ENCODE results near the gene NEIL1.
"Not testable (repeated sequence)": the region's sequence is repeated elsewhere in the genome, so short reads cannot be mapped to it uniquely, and the experiment has no call there.

The NEIL1 gene

GRCh38 chr15:75346796-75347221, at the start of gene NEIL1:
TSS of gene NEIL1 (plus strand) at chr15:75347039. CDS start at chr15:75348906, 1,867 bp downstream.
- no peak for DNase-seq

- DNase-seq = not testable (repeated sequence)
Observed at GRCh38 chr15:75298541-75299310, 48.1 kb upstream of the NEIL1 start.

- not testable (repeated sequence) for DNase-seq
Observed at GRCh38 chr15:75299311-75299688, 47.5 kb upstream of the NEIL1 start.

- not testable (repeated sequence) for DNase-seq
Observed at GRCh38 chr15:75300026-75300425, 46.8 kb upstream of the NEIL1 start.

- no peak for DNase-seq
Observed at GRCh38 chr15:75302318-75302717, 44.5 kb upstream of the NEIL1 start.

GRCh38 chr15:75302753-75303152, 44.1 kb upstream of the NEIL1 start:
- DNase-seq = not testable (repeated sequence)

GRCh38 chr15:75306188-75306587, 40.7 kb upstream of the NEIL1 start:
- no peak for DNase-seq

GRCh38 chr15:75307778-75308390, 39.0 kb upstream of the NEIL1 start:
- no peak for DNase-seq

GRCh38 chr15:75309711-75310110, 37.1 kb upstream of the NEIL1 start:
- no peak for DNase-seq

GRCh38 chr15:75312548-75312947, 34.3 kb upstream of the NEIL1 start:
- DNase-seq = not testable (repeated sequence)

- no peak for DNase-seq
Observed at GRCh38 chr15:75313116-75313845, 33.6 kb upstream of the NEIL1 start.

GRCh38 chr15:75314552-75315290, 32.1 kb upstream of the NEIL1 start:
- no peak for DNase-seq

GRCh38 chr15:75319231-75319897, 27.5 kb upstream of the NEIL1 start:
- not testable (repeated sequence) for DNase-seq

GRCh38 chr15:75321711-75322110, 25.1 kb upstream of the NEIL1 start:
- no peak for DNase-seq

- no peak for DNase-seq
Observed at GRCh38 chr15:75325922-75326321, 20.9 kb upstream of the NEIL1 start.

- DNase-seq = no peak
Observed at GRCh38 chr15:75327005-75327404, 19.8 kb upstream of the NEIL1 start.

- DNase-seq = no peak
Observed at GRCh38 chr15:75327491-75327890, 19.3 kb upstream of the NEIL1 start.

- DNase-seq = no peak
Observed at GRCh38 chr15:75328493-75329314, 18.1 kb upstream of the NEIL1 start.

- DNase-seq = no peak
Observed at GRCh38 chr15:75329571-75329970, 17.3 kb upstream of the NEIL1 start.

GRCh38 chr15:75332093-75332492, 14.7 kb upstream of the NEIL1 start:
- DNase-seq = not testable (repeated sequence)

- DNase-seq = not testable (repeated sequence)
Observed at GRCh38 chr15:75333654-75334419, 13.0 kb upstream of the NEIL1 start.

Measured in NCI-H2081 treated with DMSO at 0.1 percent for 48 hours (cell line).